K562 (cell line): ENCODE measurements around the gene BAIAP2. TPM values are rescaled to one million over a fixed set of nuclear protein-coding genes. Genes with fewer than 3 reads are reported as not detected.

Experiments
- ADNP ChIP-seq: fragments of 200-800 bp; sonication (Bioruptor generic); IDR thresholded peaks from 2 replicates; pipeline ENCODE4 v1.6.1; 2016; ENCODE audit warnings: missing genetic modification characterization, missing compliant biosample characterization
- CREB1 ChIP-seq, 2 experiments: sonication (generic) in 1 of 2; formaldehyde crosslinking in 1 of 2; IDR thresholded peaks; 2 replicates each; pipeline versions ENCODE4 v1.6.1 to v1.8.0; 2012 to 2022; ENCODE audit warnings: inconsistent platforms in 1 of 2, mild to moderate bottlenecking in 1 of 2, missing genetic modification reagents in 1 of 2, moderate library complexity in 1 of 2
- FOS ChIP-seq: IDR thresholded peaks from 3 replicates; pipeline ENCODE4 v1.6.1; 2011; ENCODE audit not compliant: insufficient read length; ENCODE audit errors: extremely low read depth
- JUN ChIP-seq, 2 experiments: sonication (generic) in 1 of 2; formaldehyde crosslinking in 1 of 2; IDR thresholded peaks; 2 replicates each; pipeline versions ENCODE4 v1.6.1 to v1.8.0; 2012 to 2022; ENCODE audit warnings: borderline replicate concordance in 2 of 2, mild to moderate bottlenecking in 2 of 2, improper control_type of control experiment in 1 of 2, low read depth in 1 of 2, low read length in 1 of 2, missing genetic modification reagents in 1 of 2
- KDM1A ChIP-seq, 2 experiments: fragments of 450-650 bp; IDR thresholded peaks; 2 replicates each; pipeline ENCODE4 v1.6.1; 2016; ENCODE audit warnings: mild to moderate bottlenecking in 2 of 2
- PHF21A ChIP-seq: fragments of 450-650 bp; IDR thresholded peaks from 2 replicates; pipeline ENCODE4 v1.6.1; 2017; ENCODE audit warnings: low read depth, borderline replicate concordance
- ZFPM2 ChIP-seq: fragments of 250-450 bp; sonication (Bioruptor Pico); IDR thresholded peaks from 2 replicates; pipeline ENCODE4 v1.5.1; 2022; ENCODE audit warnings: mild to moderate bottlenecking
- ZNF24 ChIP-seq: fragments of 450-650 bp; IDR thresholded peaks from 2 replicates; pipeline ENCODE4 v1.6.1; 2016
- ZNF316 ChIP-seq: fragments of 450-650 bp; IDR thresholded peaks from 2 replicates; pipeline ENCODE4 v1.6.1; 2016
- ZNF766 ChIP-seq: fragments of 200-800 bp; sonication (Bioruptor generic); conservative IDR thresholded peaks from 2 replicates; pipeline ENCODE4 v1.6.1; 2016; ENCODE audit warnings: missing genetic modification characterization, missing compliant biosample characterization
- ZNF79 ChIP-seq: fragments of 250-450 bp; sonication (Bioruptor Pico); IDR thresholded peaks from 2 replicates; pipeline ENCODE4 v1.4.0; 2020; ENCODE audit warnings: low read depth, mild to moderate bottlenecking, moderate library complexity
- polyA plus RNA-seq, 8 experiments: library from polyadenylated mRNA; depleted of rRNA in 4 of 8; stranded (reverse) in 5 of 8; unstranded in 3 of 8; fragments of >200 nt; fragmentation: Nextera tagmentation in 2 of 8; fragmentation: Illumina TruSeq in 1 of 8; extraction: Ambion mirVana in 2 of 8; extraction: Trizol in 1 of 8; gene quantifications; 2 replicates each; pipeline versions ENCODE4 v1.2.1 to v1.2.3, GENCODE V29; 2011 to 2014; ENCODE audit warnings: inconsistent platforms in 1 of 8, missing spikeins in 1 of 8
- total RNA-seq, 7 experiments: library from RNA; depleted of rRNA in 6 of 7; stranded (reverse); fragments of >200 nt in 6 of 7; fragmentation: Illumina TruSeq in 2 of 7; extraction: Trizol in 2 of 7; gene quantifications; 2 replicates each; pipeline versions ENCODE4 v1.2.1 to v1.2.3, GENCODE V29; 2011 to 2021; ENCODE audit warnings: low replicate concordance in 1 of 7
- TF ChIP-seq, protein P1 (sequence below), 2 experiments: fragments of 450-650 bp; conservative IDR thresholded peaks; 2 replicates each; pipeline ENCODE4 v1.6.1; 2017; ENCODE audit warnings: mild to moderate bottlenecking in 2 of 2, moderate library complexity in 2 of 2
- TF ChIP-seq, protein P2 (sequence below): fragments of 250-450 bp; sonication (Bioruptor Pico); IDR thresholded peaks from 2 replicates; pipeline ENCODE4 v1.9.0; 2021; ENCODE audit warnings: mild to moderate bottlenecking
- TF ChIP-seq, protein P3 (sequence below): fragments of 450-650 bp; IDR thresholded peaks from 2 replicates; pipeline ENCODE4 v1.6.1; 2016; ENCODE audit warnings: low read depth
- TF ChIP-seq, protein P4 (sequence below): sonication (generic); formaldehyde crosslinking; IDR thresholded peaks from 2 replicates; pipeline ENCODE4 v1.8.1; 2023; ENCODE audit warnings: mild to moderate bottlenecking, missing genetic modification reagents

Gene BAIAP2
- total and polyA plus RNA-seq, 9 of the 15 experiments (the other 6 are each of a cell fraction or from before 2014, with no cell fraction given): 2.3 to 51.6 (median 18.4) TPM

DNA sequence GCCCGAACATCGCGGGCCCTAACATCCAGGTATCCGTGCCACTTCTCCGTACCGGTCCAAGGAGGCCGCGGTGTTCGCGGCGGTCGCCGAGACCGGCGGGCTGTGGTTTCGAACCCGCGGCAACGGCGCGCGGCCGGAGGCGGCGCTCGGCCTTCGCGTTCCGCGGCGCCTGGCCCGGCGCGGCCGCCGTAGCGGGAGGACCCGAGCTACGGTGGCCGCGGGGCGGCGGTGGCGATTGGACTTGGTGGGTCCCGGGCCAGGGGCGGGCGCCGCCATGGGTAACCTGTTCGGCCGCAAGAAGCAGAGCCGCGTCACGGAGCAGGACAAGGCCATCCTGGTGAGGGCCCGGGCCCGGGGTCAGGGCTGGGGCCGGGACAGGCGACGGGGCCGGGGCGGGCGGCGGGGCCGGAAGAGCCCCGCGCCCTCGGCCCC is 43.3 kb upstream of the BAIAP2 start, which contains the start of gene CHMP6 (continued):
- TF ChIP-seq, protein P1, sequence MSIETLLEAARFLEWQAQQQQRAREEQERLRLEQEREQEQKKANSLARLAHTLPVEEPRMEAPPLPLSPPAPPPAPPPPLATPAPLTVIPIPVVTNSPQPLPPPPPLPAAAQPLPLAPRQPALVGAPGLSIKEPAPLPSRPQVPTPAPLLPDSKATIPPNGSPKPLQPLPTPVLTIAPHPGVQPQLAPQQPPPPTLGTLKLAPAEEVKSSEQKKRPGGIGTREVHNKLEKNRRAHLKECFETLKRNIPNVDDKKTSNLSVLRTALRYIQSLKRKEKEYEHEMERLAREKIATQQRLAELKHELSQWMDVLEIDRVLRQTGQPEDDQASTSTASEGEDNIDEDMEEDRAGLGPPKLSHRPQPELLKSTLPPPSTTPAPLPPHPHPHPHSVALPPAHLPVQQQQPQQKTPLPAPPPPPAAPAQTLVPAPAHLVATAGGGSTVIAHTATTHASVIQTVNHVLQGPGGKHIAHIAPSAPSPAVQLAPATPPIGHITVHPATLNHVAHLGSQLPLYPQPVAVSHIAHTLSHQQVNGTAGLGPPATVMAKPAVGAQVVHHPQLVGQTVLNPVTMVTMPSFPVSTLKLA (conservative IDR thresholded peaks at IDR 0.05): no peak
- peak; percentile 69 for TF ChIP-seq ZNF24
- no peak for TF ChIP-seq PHF21A
- TF ChIP-seq, protein P2, sequence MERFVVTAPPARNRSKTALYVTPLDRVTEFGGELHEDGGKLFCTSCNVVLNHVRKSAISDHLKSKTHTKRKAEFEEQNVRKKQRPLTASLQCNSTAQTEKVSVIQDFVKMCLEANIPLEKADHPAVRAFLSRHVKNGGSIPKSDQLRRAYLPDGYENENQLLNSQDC (CRISPR knock-in tag): no peak
- TF ChIP-seq ZNF766: no peak
- peak; percentile 99 for TF ChIP-seq ADNP (tag)
- TF ChIP-seq CREB1 (IDR thresholded peaks at IDR 0.05): no peak
- no peak for TF ChIP-seq CREB1 (CRISPR knock-in tag; IDR thresholded peaks at IDR 0.05)
- TF ChIP-seq FOS: no peak
- TF ChIP-seq, protein P3, sequence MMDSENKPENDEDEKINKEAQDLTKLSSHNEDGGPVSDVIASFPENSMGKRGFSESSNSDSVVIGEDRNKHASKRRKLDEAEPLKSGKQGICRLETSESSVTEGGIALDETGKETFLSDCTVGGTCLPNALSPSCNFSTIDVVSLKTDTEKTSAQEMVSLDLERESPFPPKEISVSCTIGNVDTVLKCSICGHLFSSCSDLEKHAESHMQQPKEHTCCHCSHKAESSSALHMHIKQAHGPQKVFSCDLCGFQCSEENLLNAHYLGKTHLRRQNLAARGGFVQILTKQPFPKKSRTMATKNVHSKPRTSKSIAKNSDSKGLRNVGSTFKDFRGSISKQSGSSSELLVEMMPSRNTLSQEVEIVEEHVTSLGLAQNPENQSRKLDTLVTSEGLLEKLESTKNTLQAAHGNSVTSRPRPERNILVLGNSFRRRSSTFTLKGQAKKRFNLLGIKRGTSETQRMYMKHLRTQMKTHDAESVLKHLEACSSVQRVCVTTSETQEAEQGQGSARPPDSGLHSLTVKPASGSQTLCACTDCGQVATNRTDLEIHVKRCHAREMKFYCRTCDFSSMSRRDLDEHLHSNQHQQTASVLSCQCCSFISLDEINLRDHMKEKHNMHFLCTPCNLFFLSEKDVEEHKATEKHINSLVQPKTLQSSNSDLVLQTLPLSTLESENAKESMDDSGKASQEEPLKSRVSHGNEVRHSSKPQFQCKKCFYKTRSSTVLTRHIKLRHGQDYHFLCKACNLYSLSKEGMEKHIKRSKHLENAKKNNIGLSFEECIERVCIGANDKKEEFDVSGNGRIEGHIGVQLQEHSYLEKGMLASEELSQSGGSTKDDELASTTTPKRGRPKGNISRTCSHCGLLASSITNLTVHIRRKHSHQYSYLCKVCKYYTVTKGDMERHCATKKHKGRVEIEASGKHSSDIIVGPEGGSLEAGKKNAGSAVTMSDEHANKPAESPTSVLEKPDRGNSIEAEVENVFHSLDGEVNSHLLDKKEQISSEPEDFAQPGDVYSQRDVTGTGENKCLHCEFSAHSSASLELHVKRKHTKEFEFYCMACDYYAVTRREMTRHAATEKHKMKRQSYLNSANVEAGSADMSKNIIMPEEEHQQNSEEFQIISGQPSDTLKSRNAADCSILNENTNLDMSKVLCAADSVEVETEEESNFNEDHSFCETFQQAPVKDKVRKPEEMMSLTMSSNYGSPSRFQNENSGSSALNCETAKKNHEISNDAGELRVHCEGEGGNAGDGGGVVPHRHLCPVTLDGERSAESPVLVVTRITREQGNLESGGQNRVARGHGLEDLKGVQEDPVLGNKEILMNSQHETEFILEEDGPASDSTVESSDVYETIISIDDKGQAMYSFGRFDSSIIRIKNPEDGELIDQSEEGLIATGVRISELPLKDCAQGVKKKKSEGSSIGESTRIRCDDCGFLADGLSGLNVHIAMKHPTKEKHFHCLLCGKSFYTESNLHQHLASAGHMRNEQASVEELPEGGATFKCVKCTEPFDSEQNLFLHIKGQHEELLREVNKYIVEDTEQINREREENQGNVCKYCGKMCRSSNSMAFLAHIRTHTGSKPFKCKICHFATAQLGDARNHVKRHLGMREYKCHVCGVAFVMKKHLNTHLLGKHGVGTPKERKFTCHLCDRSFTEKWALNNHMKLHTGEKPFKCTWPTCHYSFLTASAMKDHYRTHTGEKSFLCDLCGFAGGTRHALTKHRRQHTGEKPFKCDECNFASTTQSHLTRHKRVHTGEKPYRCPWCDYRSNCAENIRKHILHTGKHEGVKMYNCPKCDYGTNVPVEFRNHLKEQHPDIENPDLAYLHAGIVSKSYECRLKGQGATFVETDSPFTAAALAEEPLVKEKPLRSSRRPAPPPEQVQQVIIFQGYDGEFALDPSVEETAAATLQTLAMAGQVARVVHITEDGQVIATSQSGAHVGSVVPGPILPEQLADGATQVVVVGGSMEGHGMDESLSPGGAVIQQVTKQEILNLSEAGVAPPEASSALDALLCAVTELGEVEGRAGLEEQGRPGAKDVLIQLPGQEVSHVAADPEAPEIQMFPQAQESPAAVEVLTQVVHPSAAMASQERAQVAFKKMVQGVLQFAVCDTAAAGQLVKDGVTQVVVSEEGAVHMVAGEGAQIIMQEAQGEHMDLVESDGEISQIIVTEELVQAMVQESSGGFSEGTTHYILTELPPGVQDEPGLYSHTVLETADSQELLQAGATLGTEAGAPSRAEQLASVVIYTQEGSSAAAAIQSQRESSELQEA: peak; percentile 90
- no peak for TF ChIP-seq ZNF316
- peak; percentile 69; the same call in 1 of the 2 replicates for TF ChIP-seq JUN (IDR thresholded peaks at IDR 0.05; ENCODE audit: borderline replicate concordance, low read depth, low read length)
- TF ChIP-seq JUN (CRISPR knock-in tag; IDR thresholded peaks at IDR 0.05; ENCODE audit: borderline replicate concordance): no peak
- TF ChIP-seq ZFPM2: no peak
- TF ChIP-seq, protein P4, sequence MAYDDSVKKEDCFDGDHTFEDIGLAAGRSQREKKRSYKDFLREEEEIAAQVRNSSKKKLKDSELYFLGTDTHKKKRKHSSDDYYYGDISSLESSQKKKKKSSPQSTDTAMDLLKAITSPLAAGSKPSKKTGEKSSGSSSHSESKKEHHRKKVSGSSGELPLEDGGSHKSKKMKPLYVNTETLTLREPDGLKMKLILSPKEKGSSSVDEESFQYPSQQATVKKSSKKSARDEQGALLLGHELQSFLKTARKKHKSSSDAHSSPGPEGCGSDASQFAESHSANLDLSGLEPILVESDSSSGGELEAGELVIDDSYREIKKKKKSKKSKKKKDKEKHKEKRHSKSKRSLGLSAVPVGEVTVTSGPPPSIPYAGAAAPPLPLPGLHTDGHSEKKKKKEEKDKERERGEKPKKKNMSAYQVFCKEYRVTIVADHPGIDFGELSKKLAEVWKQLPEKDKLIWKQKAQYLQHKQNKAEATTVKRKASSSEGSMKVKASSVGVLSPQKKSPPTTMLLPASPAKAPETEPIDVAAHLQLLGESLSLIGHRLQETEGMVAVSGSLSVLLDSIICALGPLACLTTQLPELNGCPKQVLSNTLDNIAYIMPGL (CRISPR knock-in tag): peak; percentile 74; the same call in 1 of the 2 replicates
- TF ChIP-seq ZNF79: no peak
- no peak; a peak in 1 of 4 replicates for TF ChIP-seq KDM1A (IDR thresholded peaks at IDR 0.05)
